Measurements from ENCODE around the gene KYAT1. TPM values are rescaled to one million over a fixed set of nuclear protein-coding genes. Genes with fewer than 3 reads are reported as not detected.

Gene KYAT1
- total and polyA plus RNA-seq, 4 experiments from 2014 or later: 9.8 to 12.4 (median 11.3) TPM

DNA sequence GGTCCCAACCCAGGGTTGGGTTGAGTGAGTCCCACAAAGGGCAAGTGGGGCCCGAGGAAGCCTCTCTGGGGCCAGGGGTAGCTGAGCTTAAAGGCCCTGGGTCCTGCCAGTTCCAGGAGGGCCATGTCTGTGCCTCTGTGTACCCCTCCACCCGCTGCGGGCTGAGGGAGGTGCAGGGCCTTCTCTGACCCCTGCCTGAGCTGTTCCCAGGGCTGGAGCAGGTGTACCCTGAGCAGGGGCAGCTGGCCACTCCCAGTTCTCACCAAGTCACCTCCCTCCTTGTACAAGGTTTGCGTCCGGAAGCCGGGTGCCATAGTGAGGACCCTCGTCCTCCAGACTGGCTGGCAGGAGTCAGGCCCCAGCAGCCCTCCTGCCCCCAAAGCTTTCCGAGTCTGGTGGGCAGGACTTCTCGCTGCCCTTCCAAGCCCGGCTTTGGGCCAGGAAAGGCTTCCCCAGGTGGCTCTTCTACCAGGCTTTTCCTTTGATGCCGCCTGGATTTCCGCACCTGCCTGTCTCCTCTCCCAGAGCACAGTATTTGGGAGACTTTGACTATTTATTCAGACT is 72.6 kb downstream of the KYAT1 start:
- intact Hi-C loops (cut with micrococcal nuclease): no loop called here
- ChIA-PET POLR2A (ENCODE audit: partially characterized antibody) (interaction anchor here (1.0 kb wide), 2 partner anchors 9 to 11 kb away, joined by 3 read pairs; partner anchors contain the start of gene ENDOG), CTCF (ENCODE audit: partially characterized antibody) (interaction anchor here (2.2 kb wide), 1 partner anchor 9 kb away, joined by 7 read pairs; the partner anchor contains the start of gene ENDOG)
- no peaks in the 10 kb centered on the region for H3K9me3 ChIP-seq (ENCODE audit: control insufficient read depth in 1 of 2, low read length in 2 of 2)
- no peak overlapping the region for H3K4me3 Mint-ChIP-seq
- no peak overlapping the region for H3K4me3 ChIP-seq (ENCODE audit: low read length in 2 of 2)
- no peak overlapping the region for H3K27ac ChIP-seq (ENCODE audit: low read depth, low read length)
- no peaks in the 10 kb centered on the region for H3K4me1 Mint-ChIP-seq
- H3K36me3 Mint-ChIP-seq: peaks cover 9 to 22% of the 10 kb centered on the region in 2 donors
- no peaks in the 10 kb centered on the region for H3K27me3 ChIP-seq (ENCODE audit: insufficient read depth, low read length)
- H3K27me3 Mint-ChIP-seq: no peaks in the 10 kb centered on the region
- no peak overlapping the region for H3K27ac Mint-ChIP-seq
- DNase-seq: no peak
- no peaks in the 10 kb centered on the region for H3K9me3 Mint-ChIP-seq
- H3K4me1 ChIP-seq (ENCODE audit: insufficient read depth, low read length): no peaks in the 10 kb centered on the region
- H3K36me3 ChIP-seq (ENCODE audit: insufficient read depth, low read length): peaks cover 16% of the 10 kb centered on the region

DNA sequence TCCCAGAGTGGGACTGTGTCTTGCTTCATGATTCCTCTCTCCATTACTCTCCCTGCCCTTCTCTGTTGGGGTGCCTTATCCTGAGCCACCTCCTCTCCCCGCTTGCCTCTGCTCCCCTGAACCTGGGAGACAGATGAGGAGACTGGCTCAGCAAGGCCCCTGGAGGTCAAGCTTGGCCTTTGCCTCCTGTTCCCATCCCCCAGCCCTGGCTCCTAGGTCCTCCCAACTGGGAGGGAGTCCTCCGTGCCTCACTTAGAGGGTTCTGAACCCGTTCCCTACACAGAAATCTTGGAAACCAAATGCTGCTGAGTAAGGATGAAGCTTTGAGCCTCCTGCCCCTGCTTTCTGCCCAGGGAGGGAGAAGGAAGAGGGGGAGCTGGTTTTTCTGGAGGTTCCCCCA is 73.2 kb downstream of the KYAT1 start:
- Histone ChIP-seq H3K27ac (ENCODE audit: low read depth, low read length) (no peak overlapping the region), H3K9me3 (ENCODE audit: control insufficient read depth in 1 of 2, low read length in 2 of 2) (no peaks in the 10 kb centered on the region), H3K36me3 (ENCODE audit: insufficient read depth, low read length) (peaks cover 22% of the 10 kb centered on the region), H3K27me3 (ENCODE audit: insufficient read depth, low read length) (no peaks in the 10 kb centered on the region), H3K4me3 (ENCODE audit: low read length in 2 of 2) (no peak overlapping the region), H3K4me1 (ENCODE audit: insufficient read depth, low read length) (no peaks in the 10 kb centered on the region)
- Mint-ChIP-seq H3K9me3 (no peaks in the 10 kb centered on the region), H3K27ac (peak overlapping the region in 1 of 7 donors; percentile 57), H3K27me3 (no peaks in the 10 kb centered on the region), H3K36me3 (peaks cover 14 to 28% of the 10 kb centered on the region in 2 donors), H3K4me3 (no peak overlapping the region), H3K4me1 (no peaks in the 10 kb centered on the region)
- intact Hi-C loops (cut with micrococcal nuclease): no loop called here
- ChIA-PET CTCF (ENCODE audit: partially characterized antibody) (interaction anchor here (2.2 kb wide), 1 partner anchor 10 kb away, joined by 7 read pairs; the partner anchor contains the start of gene ENDOG), POLR2A (ENCODE audit: partially characterized antibody) (interaction anchor here (1.0 kb wide), 2 partner anchors 10 to 12 kb away, joined by 3 read pairs; partner anchors contain the start of gene ENDOG)
- no peak for DNase-seq

DNA sequence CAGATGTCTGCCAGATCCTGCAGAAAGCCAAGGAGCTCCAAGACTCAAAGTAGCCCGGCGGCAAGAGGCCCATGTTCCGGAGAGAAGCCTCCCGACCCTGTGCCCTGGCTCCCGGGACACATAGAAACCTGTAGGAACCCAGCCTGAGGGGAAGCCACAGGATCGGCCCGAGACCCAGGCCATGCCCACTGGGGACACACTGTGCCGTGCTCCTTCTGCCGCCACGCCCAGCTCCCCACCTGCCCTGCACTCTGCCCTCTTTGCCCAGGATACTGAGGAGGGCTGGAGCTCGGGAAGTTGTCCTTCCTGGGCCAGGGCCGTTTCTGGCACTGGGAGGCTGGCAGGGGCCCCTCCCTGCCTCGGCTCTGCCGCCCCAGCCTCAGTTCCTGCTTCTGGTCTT is 73.9 kb downstream of the KYAT1 start:
- no peak overlapping the region for H3K4me3 ChIP-seq (ENCODE audit: low read length in 2 of 2)
- H3K36me3 ChIP-seq (ENCODE audit: insufficient read depth, low read length): peaks cover 29% of the 10 kb centered on the region
- H3K27ac ChIP-seq (ENCODE audit: low read depth, low read length): no peak overlapping the region
- Mint-ChIP-seq H3K9me3 (no peaks in the 10 kb centered on the region), H3K4me1 (no peaks in the 10 kb centered on the region), H3K4me3 (no peak overlapping the region), H3K36me3 (peaks cover 17 to 34% of the 10 kb centered on the region in 2 donors), H3K27me3 (no peaks in the 10 kb centered on the region), H3K27ac (no peak overlapping the region)
- ChIA-PET CTCF (ENCODE audit: partially characterized antibody) (interaction anchor here (1.2 to 2.2 kb wide), 2 partner anchors 11 kb away, joined by 3 to 7 read pairs; partner anchors contain the start of gene ENDOG), POLR2A (ENCODE audit: partially characterized antibody) (interaction anchor here (1.3 kb wide), 1 partner anchor 10 kb away, joined by 5 read pairs; the partner anchor contains the start of gene ENDOG)
- no peaks in the 10 kb centered on the region for H3K4me1 ChIP-seq (ENCODE audit: insufficient read depth, low read length)
- DNase-seq: no peak
- H3K27me3 ChIP-seq (ENCODE audit: insufficient read depth, low read length): no peaks in the 10 kb centered on the region
- no peaks in the 10 kb centered on the region for H3K9me3 ChIP-seq (ENCODE audit: control insufficient read depth in 1 of 2, low read length in 2 of 2)
- intact Hi-C loops (cut with micrococcal nuclease): no loop called here

DNA sequence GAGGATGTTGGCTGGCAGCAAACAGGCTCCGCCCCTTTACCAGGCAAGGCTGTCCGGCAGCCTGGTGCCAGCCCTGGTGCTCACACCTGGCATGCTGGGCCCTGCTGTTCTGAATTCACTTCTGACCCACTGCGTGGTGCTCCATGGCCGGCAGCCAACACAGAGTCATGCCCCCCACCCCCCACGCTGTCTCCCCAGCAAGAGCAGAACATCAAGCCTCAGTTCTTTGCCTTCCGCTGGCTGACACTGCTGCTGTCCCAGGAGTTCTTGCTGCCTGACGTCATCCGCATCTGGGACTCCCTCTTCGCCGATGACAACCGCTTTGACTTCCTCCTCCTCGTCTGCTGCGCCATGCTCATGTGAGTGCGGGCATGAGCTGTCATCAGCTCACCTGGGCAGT is 76.1 kb downstream of the KYAT1 start:
- Mint-ChIP-seq H3K27me3 (no peaks in the 10 kb centered on the region), H3K4me1 (no peaks in the 10 kb centered on the region), H3K4me3 (no peak overlapping the region), H3K36me3 (peaks cover 27 to 46% of the 10 kb centered on the region in 2 donors), H3K27ac (peak overlapping the region in 2 of 7 donors; percentile 61 to 72), H3K9me3 (no peaks in the 10 kb centered on the region)
- Histone ChIP-seq H3K4me3 (ENCODE audit: low read length in 2 of 2) (no peak overlapping the region), H3K27ac (ENCODE audit: low read depth, low read length) (no peak overlapping the region), H3K4me1 (ENCODE audit: insufficient read depth, low read length) (no peaks in the 10 kb centered on the region), H3K36me3 (ENCODE audit: insufficient read depth, low read length) (peaks cover 29% of the 10 kb centered on the region), H3K27me3 (ENCODE audit: insufficient read depth, low read length) (no peaks in the 10 kb centered on the region), H3K9me3 (ENCODE audit: control insufficient read depth in 1 of 2, low read length in 2 of 2) (no peaks in the 10 kb centered on the region)
- ChIA-PET POLR2A (ENCODE audit: partially characterized antibody) (no interaction called here), CTCF (ENCODE audit: partially characterized antibody) (no interaction called here)
- no peak for DNase-seq
- intact Hi-C loops (cut with micrococcal nuclease): no loop called here

- Mint-ChIP-seq H3K4me3 (no peak overlapping the region), H3K4me1 (peaks cover 0 to 5% (median 0%) of the 10 kb centered on the region in 4 donors), H3K9me3 (no peaks in the 10 kb centered on the region), H3K27ac (peak overlapping the region in 2 of 7 donors; percentile 22 to 64), H3K36me3 (peaks cover 33 to 58% of the 10 kb centered on the region in 2 donors), H3K27me3 (no peaks in the 10 kb centered on the region)
- ChIA-PET POLR2A (ENCODE audit: partially characterized antibody) (no interaction called here), CTCF (ENCODE audit: partially characterized antibody) (interaction anchor here (1.1 kb wide), 1 partner anchor 16 kb away, joined by 5 read pairs; the partner anchor contains the start of gene ENDOG)
- H3K4me1 ChIP-seq (ENCODE audit: insufficient read depth, low read length): no peaks in the 10 kb centered on the region
- peaks cover 41% of the 10 kb centered on the region for H3K36me3 ChIP-seq (ENCODE audit: insufficient read depth, low read length)
- DNase-seq: no peak
- no peak overlapping the region for H3K27ac ChIP-seq (ENCODE audit: low read depth, low read length)
- intact Hi-C loops (cut with micrococcal nuclease): no loop called here
- no peaks in the 10 kb centered on the region for H3K27me3 ChIP-seq (ENCODE audit: insufficient read depth, low read length)
- H3K9me3 ChIP-seq (ENCODE audit: control insufficient read depth in 1 of 2, low read length in 2 of 2): no peaks in the 10 kb centered on the region
- H3K4me3 ChIP-seq (ENCODE audit: low read length in 2 of 2): no peak overlapping the region
Measured at GRCh38 chr9:128802482-128802881, 79.3 kb downstream of the KYAT1 start.

- H3K4me3 ChIP-seq (ENCODE audit: low read length in 2 of 2): no peak overlapping the region
- no peak for DNase-seq
- H3K27me3 ChIP-seq (ENCODE audit: insufficient read depth, low read length): no peaks in the 10 kb centered on the region
- Mint-ChIP-seq H3K4me1 (peaks cover 0 to 5% (median 0%) of the 10 kb centered on the region in 4 donors), H3K27me3 (no peaks in the 10 kb centered on the region), H3K27ac (peak overlapping the region in 2 of 7 donors; percentile 17 to 42), H3K9me3 (no peaks in the 10 kb centered on the region), H3K36me3 (peaks cover 33 to 53% of the 10 kb centered on the region in 2 donors), H3K4me3 (no peak overlapping the region)
- ChIA-PET CTCF (ENCODE audit: partially characterized antibody) (interaction anchor here (0.7 kb wide), 1 partner anchor 236 kb away, joined by 3 read pairs; no protein-coding TSS in a partner anchor), POLR2A (ENCODE audit: partially characterized antibody) (no interaction called here)
- no peak overlapping the region for H3K27ac ChIP-seq (ENCODE audit: low read depth, low read length)
- intact Hi-C loops (cut with micrococcal nuclease): no loop called here
- peaks cover 33% of the 10 kb centered on the region for H3K36me3 ChIP-seq (ENCODE audit: insufficient read depth, low read length)
- no peaks in the 10 kb centered on the region for H3K9me3 ChIP-seq (ENCODE audit: control insufficient read depth in 1 of 2, low read length in 2 of 2)
- no peaks in the 10 kb centered on the region for H3K4me1 ChIP-seq (ENCODE audit: insufficient read depth, low read length)
Measured at GRCh38 chr9:128800061-128800460, 81.7 kb downstream of the KYAT1 start.

DNA sequence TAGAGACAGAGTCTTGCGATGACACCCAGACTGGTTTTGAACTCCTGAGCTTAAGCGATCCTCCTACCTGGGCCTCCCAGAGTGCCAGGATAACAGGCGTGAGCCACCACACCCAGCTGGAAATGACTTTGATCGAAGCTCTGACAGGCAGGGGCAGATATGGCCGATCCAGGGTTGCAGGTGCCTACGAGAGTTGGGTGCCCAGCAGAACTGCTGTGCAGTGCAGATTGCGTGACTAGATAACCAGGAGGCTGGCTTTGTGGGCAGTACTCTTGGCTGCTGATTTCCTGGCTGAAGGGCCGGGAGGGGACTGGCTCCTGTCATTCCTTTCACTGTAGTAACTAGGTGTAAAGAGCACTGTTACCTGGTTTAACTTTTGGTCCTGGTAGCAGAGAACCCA is 82.9 kb downstream of the KYAT1 start:
- no peak overlapping the region for H3K4me3 ChIP-seq (ENCODE audit: low read length in 2 of 2)
- no peak overlapping the region for H3K27ac ChIP-seq (ENCODE audit: low read depth, low read length)
- CTCF ChIA-PET (ENCODE audit: partially characterized antibody): no interaction called here
- H3K4me3 Mint-ChIP-seq: no peak overlapping the region
- no peaks in the 10 kb centered on the region for H3K9me3 ChIP-seq (ENCODE audit: control insufficient read depth in 1 of 2, low read length in 2 of 2)
- H3K27me3 ChIP-seq (ENCODE audit: insufficient read depth, low read length): no peaks in the 10 kb centered on the region
- peaks cover 0 to 5% (median under 1%) of the 10 kb centered on the region in 4 donors for H3K4me1 Mint-ChIP-seq
- H3K36me3 Mint-ChIP-seq: peaks cover 33 to 62% of the 10 kb centered on the region in 2 donors
- no peak overlapping the region for H3K27ac Mint-ChIP-seq
- H3K27me3 Mint-ChIP-seq: no peaks in the 10 kb centered on the region
- no peak for DNase-seq
- H3K36me3 ChIP-seq (ENCODE audit: insufficient read depth, low read length): peaks cover 38% of the 10 kb centered on the region
- intact Hi-C loops (cut with micrococcal nuclease): no loop called here
- H3K4me1 ChIP-seq (ENCODE audit: insufficient read depth, low read length): no peaks in the 10 kb centered on the region
- H3K9me3 Mint-ChIP-seq: no peaks in the 10 kb centered on the region
- POLR2A ChIA-PET (ENCODE audit: partially characterized antibody): no interaction called here
